Fibroblast of lung (primary cell): ENCODE results near the gene MRPL9.

Source experiments
- EZH2 ChIP-seq: IDR thresholded peaks from 2 replicates; pipeline ENCODE4 v1.5.1; 2012; ENCODE audit warnings: low read length, control low read depth, mild to moderate bottlenecking; ENCODE audit errors: missing control alignments
- TF ChIP-seq, protein P1 (sequence below), 2 donors: IDR thresholded peaks in 1 of 2; conservative IDR thresholded peaks in 1 of 2; 1 replicate in 1 of 2; 2 replicates in 1 of 2; pipeline ENCODE4 v1.5.1; 2011 to 2012; ENCODE audit warnings: low read length in 2 of 2, control low read depth in 1 of 2, inconsistent platforms in 1 of 2, low read depth in 1 of 2, mild to moderate bottlenecking in 1 of 2

DNA sequence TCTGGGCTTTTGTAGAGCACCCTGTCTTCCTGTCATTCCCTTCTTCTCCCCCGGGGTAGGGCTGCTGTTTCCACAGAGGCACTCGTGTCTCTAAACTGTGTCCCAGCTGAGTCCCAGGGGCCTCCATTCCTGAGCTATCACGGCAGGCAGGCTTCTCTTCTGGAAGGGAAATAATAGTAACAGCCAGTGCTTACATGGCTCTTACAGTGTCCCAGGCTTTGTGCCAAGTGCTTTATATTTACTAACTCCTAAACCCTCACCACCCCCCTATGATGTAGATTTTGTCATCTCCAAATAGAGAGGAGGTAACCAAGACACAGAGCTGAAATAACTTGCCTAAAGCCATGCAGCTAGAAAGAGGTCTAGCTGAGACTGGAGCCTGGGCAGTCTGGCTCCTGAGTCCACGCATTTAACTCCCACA is 45.3 kb downstream of the MRPL9 start:
- TF ChIP-seq, protein P1, sequence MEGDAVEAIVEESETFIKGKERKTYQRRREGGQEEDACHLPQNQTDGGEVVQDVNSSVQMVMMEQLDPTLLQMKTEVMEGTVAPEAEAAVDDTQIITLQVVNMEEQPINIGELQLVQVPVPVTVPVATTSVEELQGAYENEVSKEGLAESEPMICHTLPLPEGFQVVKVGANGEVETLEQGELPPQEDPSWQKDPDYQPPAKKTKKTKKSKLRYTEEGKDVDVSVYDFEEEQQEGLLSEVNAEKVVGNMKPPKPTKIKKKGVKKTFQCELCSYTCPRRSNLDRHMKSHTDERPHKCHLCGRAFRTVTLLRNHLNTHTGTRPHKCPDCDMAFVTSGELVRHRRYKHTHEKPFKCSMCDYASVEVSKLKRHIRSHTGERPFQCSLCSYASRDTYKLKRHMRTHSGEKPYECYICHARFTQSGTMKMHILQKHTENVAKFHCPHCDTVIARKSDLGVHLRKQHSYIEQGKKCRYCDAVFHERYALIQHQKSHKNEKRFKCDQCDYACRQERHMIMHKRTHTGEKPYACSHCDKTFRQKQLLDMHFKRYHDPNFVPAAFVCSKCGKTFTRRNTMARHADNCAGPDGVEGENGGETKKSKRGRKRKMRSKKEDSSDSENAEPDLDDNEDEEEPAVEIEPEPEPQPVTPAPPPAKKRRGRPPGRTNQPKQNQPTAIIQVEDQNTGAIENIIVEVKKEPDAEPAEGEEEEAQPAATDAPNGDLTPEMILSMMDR (conservative IDR thresholded peaks at IDR 0.05 in 1 of 2, IDR thresholded peaks at IDR 0.05 in 1 of 2; ENCODE audit: low read depth in 1 of 2, low read length in 2 of 2) = no peak
- no peak for TF ChIP-seq EZH2
